ENCODE measurements around the gene RTL1. TPM values are rescaled to one million over a fixed set of nuclear protein-coding genes. Genes with fewer than 3 reads are reported as not detected.

The RTL1 gene
- total and polyA plus RNA-seq, 2 of the 8 experiments (the other 6 are each of a cell fraction or from before 2014, with no cell fraction given), result not detected

GRCh38 chr14:100893228-100893601 lies 10.3 kb downstream of the RTL1 start:
- FAIRE-seq (no peak), DNase-seq (ENCODE audit: low read depth in 1 of 2, low spot score in 2 of 2) (no peak)
- Histone ChIP-seq H3K4me3 (ENCODE audit: extremely low read depth in 1 of 4, insufficient read depth in 2 of 4, low read depth in 3 of 4, low read length in 4 of 4) (no peak overlapping the region), H3K23ac (ENCODE audit: insufficient read length) (no peak overlapping the region), H3K36me3 (ENCODE audit: control insufficient read depth in 2 of 4, insufficient read depth in 4 of 4, low read length in 3 of 4) (no peaks in the 10 kb centered on the region), H2BK12ac (ENCODE audit: low read depth, low read length) (no peak overlapping the region), H3K18ac (ENCODE audit: extremely low read depth, low read length) (no peak overlapping the region), H3K56ac (replicated peaks; ENCODE audit: insufficient read length, low read depth, low read length) (no peak overlapping the region), H3K9me3 (ENCODE audit: insufficient read depth in 2 of 2, low read depth in 1 of 2, low read length in 1 of 2) (no peaks in the 10 kb centered on the region), H2BK20ac (ENCODE audit: low read length) (no peak overlapping the region), H2AK5ac (ENCODE audit: low read depth, low read length) (no peak overlapping the region), H3K14ac (ENCODE audit: insufficient read length) (no peak overlapping the region), H3K4ac (replicated peaks; ENCODE audit: insufficient read length, low read depth, low read length) (no peak overlapping the region), H4K5ac (ENCODE audit: insufficient read length, low read depth, low read length) (no peak overlapping the region), H3K9ac (replicated peaks in 1 of 4; ENCODE audit: extremely low read depth in 1 of 4, low read depth in 3 of 4, low read length in 3 of 4) (no peak overlapping the region), H3K79me2 (ENCODE audit: control insufficient read depth in 1 of 2, insufficient read depth in 2 of 2, low read length in 2 of 2) (no peaks in the 10 kb centered on the region), H4K20me1 (replicated peaks in 1 of 2; ENCODE audit: control insufficient read depth in 1 of 2, insufficient read depth in 2 of 2, low read length in 2 of 2) (no peaks in the 10 kb centered on the region), H3K27ac (ENCODE audit: low read depth, low read length) (no peak overlapping the region), H3K4me1 (replicated peaks in 1 of 4; ENCODE audit: control insufficient read depth in 3 of 4, insufficient read depth in 4 of 4, low read length in 3 of 4) (peaks cover 0 to under 1% (median 0%) of the 10 kb centered on the region in 4 experiments; a peak in 3 of 7 replicates), H3K27me3 (replicated peaks in 1 of 4; ENCODE audit: control insufficient read depth in 3 of 4, extremely low read depth in 1 of 4, insufficient read depth in 3 of 4, low read length in 3 of 4) (no peaks in the 10 kb centered on the region), H2BK15ac (ENCODE audit: low read length) (no peak overlapping the region), H3K4me2 (ENCODE audit: insufficient read depth in 1 of 2, low read depth in 2 of 2, low read length in 2 of 2) (no peak overlapping the region), H3K79me1 (ENCODE audit: low read depth, low read length) (no peaks in the 10 kb centered on the region), H2AFZ (ENCODE audit: low read length) (no peak overlapping the region), H2BK120ac (replicated peaks; ENCODE audit: low read depth, low read length) (no peak overlapping the region), H4K8ac (ENCODE audit: extremely low read depth, insufficient read depth, low read length) (no peak overlapping the region), H2BK5ac (ENCODE audit: low read depth, low read length) (no peak overlapping the region), H3K23me2 (ENCODE audit: low read depth, low read length) (no peaks in the 10 kb centered on the region), H4K91ac (replicated peaks; ENCODE audit: insufficient read length, low read length) (no peak overlapping the region)
- TF ChIP-seq KDM4A (IDR thresholded peaks at IDR 0.05; ENCODE audit: low read depth, low read length, severe bottlenecking), result no peak
- TF ChIP-seq JUND (IDR thresholded peaks at IDR 0.05; ENCODE audit: low read length), result no peak
- TF ChIP-seq POLR2AphosphoS5 (IDR thresholded peaks at IDR 0.05; ENCODE audit: low read depth, low read length), result no peak
- TF ChIP-seq HDAC6 (IDR thresholded peaks at IDR 0.05; ENCODE audit: low read depth, low read length), result no peak
- TF ChIP-seq PHF8 (conservative IDR thresholded peaks at IDR 0.05; ENCODE audit: low read depth, low read length), result no peak
- no peak for TF ChIP-seq SP4 (IDR thresholded peaks at IDR 0.05; ENCODE audit: low read length)
- WGBS, 2 experiments (ENCODE audit: extremely low coverage in 1 of 2, insufficient coverage in 1 of 2, insufficient read length in 1 of 2, insufficient replicate concordance in 2 of 2, low coverage in 1 of 2, low lambda C conversion rate in 2 of 2, missing lambda C conversion rate in 1 of 2), result 94% methylated on average over 8 of the region's 8 CpGs; no CpG with 5 or more reads in 1 of the 2 experiments
- POLR2A ChIA-PET (ENCODE audit: partially characterized antibody), result no interaction called here
- CTCF ChIA-PET (ENCODE audit: partially characterized antibody), result interaction anchor here (1.1 kb wide), 1 partner anchor 190 kb away, joined by 3 read pairs; no protein-coding TSS in a partner anchor

Measured in H1 (cell line).